A673 (cell line): ENCODE measurements around the gene KRT76. TPM values are rescaled to one million over a fixed set of nuclear protein-coding genes. Genes with fewer than 3 reads are reported as not detected.

Experiments
- BruUV-seq: library from RNA; stranded (reverse); fragments of 400-500 nt; replicated peaks from 2 replicates; lab custom pipeline; 2021; lab: Mats Ljungman, UMichigan
- CTCF ChIA-PET: fragments of 300-600 bp; sonication (Branson Sonifier 250); formaldehyde crosslinking; loops from one replicate; lab custom pipeline; 2022; ENCODE audit warnings: antibody characterized with exemption; lab: Charles Lee
- POLR2A ChIA-PET: fragments of 300-600 bp; sonication (Branson Sonifier 250); formaldehyde crosslinking; loops from one replicate; lab custom pipeline; 2022; ENCODE audit warnings: antibody characterized with exemption; ENCODE audit not compliant: low non-redundant PET; lab: Charles Lee
- DNase-seq: peaks from one replicate; pipeline ENCODE4 v3.0.0-alpha.2; 2015; ENCODE audit warnings: low spot score
- H3K27ac ChIP-seq: fragments of 200-600 bp; sonication (generic); 2 replicates; pipeline ENCODE4 v1.5.1; 2016; ENCODE audit warnings: mixed run types, low read depth, mild to moderate bottlenecking, mixed read lengths, antibody characterized with exemption, low read length; ENCODE audit not compliant: poor library complexity, severe bottlenecking
- H3K27me3 ChIP-seq: fragments of 200-600 bp; sonication (generic); replicated peaks from 2 replicates; pipeline ENCODE4 v1.6.1; 2017; ENCODE audit warnings: mixed run types, low read depth, mild to moderate bottlenecking, mixed read lengths, antibody characterized with exemption, low read length; ENCODE audit not compliant: insufficient read depth, poor library complexity
- H3K36me3 ChIP-seq: fragments of 200-600 bp; sonication (generic); 2 replicates; pipeline ENCODE4 v1.6.1; 2016; ENCODE audit warnings: mixed run types, mild to moderate bottlenecking, mixed read lengths, antibody characterized with exemption, low read length; ENCODE audit not compliant: insufficient read depth, poor library complexity, severe bottlenecking
- H3K4me1 ChIP-seq: fragments of 200-600 bp; sonication (generic); 2 replicates; pipeline ENCODE4 v1.6.1; 2017; ENCODE audit warnings: mixed run types, mild to moderate bottlenecking, mixed read lengths, antibody characterized with exemption, low read length; ENCODE audit not compliant: insufficient read depth, poor library complexity, severe bottlenecking
- H3K4me3 ChIP-seq: fragments of 200-600 bp; sonication (generic); 2 replicates; pipeline ENCODE4 v1.5.1; 2016; ENCODE audit warnings: low read depth, mixed run types, mild to moderate bottlenecking, mixed read lengths, low read length; ENCODE audit not compliant: poor library complexity, severe bottlenecking
- H3K9me3 ChIP-seq: fragments of 200-600 bp; sonication (generic); 2 replicates; pipeline ENCODE4 v1.6.1; 2016; ENCODE audit warnings: mixed run types, low read depth, mild to moderate bottlenecking, mixed read lengths, antibody characterized with exemption, low read length; ENCODE audit not compliant: poor library complexity, severe bottlenecking
- EZH2 ChIP-seq: fragments of 200-600 bp; sonication (generic); IDR thresholded peaks from 2 replicates; pipeline ENCODE4 v1.6.1; 2017; ENCODE audit warnings: borderline replicate concordance, low read depth, mild to moderate bottlenecking, mixed read lengths, antibody characterized with exemption, low read length; ENCODE audit not compliant: poor library complexity, severe bottlenecking
- intact Hi-C: fragments of 100-400 bp; cut with micrococcal nuclease; formaldehyde crosslinking; loops from one replicate; pipeline ENCODE4 v1.10.0; 2022; ENCODE audit not compliant: unreplicated experiment
- total RNA-seq: library from RNA; stranded (reverse); gene quantifications from 2 replicates; pipeline ENCODE4 v1.2.3, GENCODE V29; 2021
- TF ChIP-seq, protein P1 (sequence below): fragments of 300-800, 200-600 bp; sonication (generic); conservative IDR thresholded peaks from 2 replicates; pipeline ENCODE4 v1.5.1; 2017; ENCODE audit warnings: low read depth, mild to moderate bottlenecking, antibody characterized with exemption, low read length, moderate library complexity, mixed read lengths

The KRT76 gene
- total RNA-seq, 1 experiment from 2014 or later, result not detected

GRCh38 chr12:52720365-52720886 lies 56.7 kb downstream of the KRT76 start:
- H3K4me1 ChIP-seq, result no peaks in the 10 kb centered on the region
- H3K27me3 ChIP-seq, result no peaks in the 10 kb centered on the region
- CTCF ChIA-PET, result no interaction called here
- no peaks in the 10 kb centered on the region for H3K9me3 ChIP-seq
- BruUV-seq, result no TSS peak
- TF ChIP-seq, protein P1, sequence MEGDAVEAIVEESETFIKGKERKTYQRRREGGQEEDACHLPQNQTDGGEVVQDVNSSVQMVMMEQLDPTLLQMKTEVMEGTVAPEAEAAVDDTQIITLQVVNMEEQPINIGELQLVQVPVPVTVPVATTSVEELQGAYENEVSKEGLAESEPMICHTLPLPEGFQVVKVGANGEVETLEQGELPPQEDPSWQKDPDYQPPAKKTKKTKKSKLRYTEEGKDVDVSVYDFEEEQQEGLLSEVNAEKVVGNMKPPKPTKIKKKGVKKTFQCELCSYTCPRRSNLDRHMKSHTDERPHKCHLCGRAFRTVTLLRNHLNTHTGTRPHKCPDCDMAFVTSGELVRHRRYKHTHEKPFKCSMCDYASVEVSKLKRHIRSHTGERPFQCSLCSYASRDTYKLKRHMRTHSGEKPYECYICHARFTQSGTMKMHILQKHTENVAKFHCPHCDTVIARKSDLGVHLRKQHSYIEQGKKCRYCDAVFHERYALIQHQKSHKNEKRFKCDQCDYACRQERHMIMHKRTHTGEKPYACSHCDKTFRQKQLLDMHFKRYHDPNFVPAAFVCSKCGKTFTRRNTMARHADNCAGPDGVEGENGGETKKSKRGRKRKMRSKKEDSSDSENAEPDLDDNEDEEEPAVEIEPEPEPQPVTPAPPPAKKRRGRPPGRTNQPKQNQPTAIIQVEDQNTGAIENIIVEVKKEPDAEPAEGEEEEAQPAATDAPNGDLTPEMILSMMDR, result no peak
- no peak for TF ChIP-seq EZH2
- DNase-seq, result no peak
- intact Hi-C loops, result no loop called here
- POLR2A ChIA-PET, result no interaction called here
- H3K27ac ChIP-seq, result no peak overlapping the region
- H3K36me3 ChIP-seq, result no peaks in the 10 kb centered on the region
- H3K4me3 ChIP-seq, result no peak overlapping the region

Other genes with a start within 250 kb of the KRT76 start
- not detected in 2 replicates for gene KRT71, start 224.2 kb downstream of the KRT76 start, total RNA-seq
- gene KRT74, start 203.5 kb downstream of the KRT76 start, total RNA-seq, result not detected in 2 replicates
- not detected in 2 replicates for gene KRT72, start 175.9 kb downstream of the KRT76 start, total RNA-seq
- not detected in 2 replicates for gene KRT73, start 158.8 kb downstream of the KRT76 start, total RNA-seq
- not detected in 2 replicates for gene KRT2, start 125.1 kb downstream of the KRT76 start, total RNA-seq
- not detected in 2 replicates for gene KRT1, start 96.9 kb downstream of the KRT76 start, total RNA-seq
- not detected in 2 replicates for gene KRT77, start 73.8 kb downstream of the KRT76 start, total RNA-seq
- gene KRT3, start 18.8 kb upstream of the KRT76 start, total RNA-seq, result not detected in 2 replicates
- gene KRT4, start 36.8 kb upstream of the KRT76 start, total RNA-seq, result not detected in 2 replicates
- gene KRT79, start 57.0 kb upstream of the KRT76 start, total RNA-seq, result not detected in 2 replicates
- gene KRT78, start 71.6 kb upstream of the KRT76 start, total RNA-seq, result not detected in 2 replicates
- gene KRT8, start 127.7 kb upstream of the KRT76 start, total RNA-seq, result 15.4 and 16.2 TPM in 2 replicates
- 179 and 209 TPM in 2 replicates for gene KRT18, start 171.8 kb upstream of the KRT76 start, total RNA-seq
- gene EIF4B, start 229.1 kb upstream of the KRT76 start, total RNA-seq, result 393 and 400 TPM in 2 replicates